IMR-90 (cell line): Measurements from ENCODE around the gene CRTAP. TPM values are rescaled to one million over a fixed set of nuclear protein-coding genes. Genes with fewer than 3 reads are reported as not detected.

Experiments
- ATAC-seq: fragments of 200-7000 bp; cut with Tn5 transposase; 2 replicates; pipeline ENCODE4 v1.9.1; 2020; ENCODE audit warnings: low read depth, mild to moderate bottlenecking, moderate library complexity
- BruUV-seq: library from RNA; stranded (reverse); fragments of 400-500 nt; replicated peaks from 2 replicates; lab custom pipeline; 2021; lab: Mats Ljungman, UMichigan
- CTCF ChIA-PET: fragments of 300-600 bp; formaldehyde crosslinking; extraction: SDS; loops from one replicate; lab custom pipeline; 2021; ENCODE audit warnings: antibody characterized with exemption; lab: Yijun Ruan, JAX
- POLR2A ChIA-PET: fragments of 300-600 bp; sonication (Branson Sonifier 250); formaldehyde crosslinking; loops from one replicate; lab custom pipeline; 2022; ENCODE audit warnings: antibody characterized with exemption; ENCODE audit not compliant: unreplicated experiment; lab: Charles Lee
- DNase-seq: peaks from one replicate; pipeline ENCODE4 v3.0.0; 2013
- H2AFZ ChIP-seq: replicated peaks from 2 replicates; pipeline ENCODE3; 2013; ENCODE audit warnings: low read length, mild to moderate bottlenecking; ENCODE audit not compliant: poor library complexity
- H2AK5ac ChIP-seq: 2 replicates; pipeline ENCODE4 v1.6.1; 2013; ENCODE audit warnings: low read depth, low read length, inconsistent platforms
- H2AK9ac ChIP-seq: replicated peaks from 2 replicates; pipeline ENCODE3; 2013; ENCODE audit warnings: mild to moderate bottlenecking, low read depth, low read length, moderate library complexity; ENCODE audit not compliant: poor library complexity
- H2BK120ac ChIP-seq: 2 replicates; pipeline ENCODE4 v1.6.1; 2013; ENCODE audit warnings: low read depth, low read length, inconsistent platforms
- H2BK15ac ChIP-seq: 3 replicates; pipeline ENCODE4 v1.6.1; 2013; ENCODE audit warnings: low read depth, low read length, inconsistent platforms
- H2BK20ac ChIP-seq: 2 replicates; pipeline ENCODE4 v1.6.1; 2013; ENCODE audit warnings: low read depth, mild to moderate bottlenecking, inconsistent platforms, low read length, moderate library complexity
- H2BK5ac ChIP-seq: 2 replicates; pipeline ENCODE4 v1.6.1; 2013; ENCODE audit warnings: mild to moderate bottlenecking, low read depth, low read length, inconsistent platforms; ENCODE audit not compliant: poor library complexity, severe bottlenecking
- H3K14ac ChIP-seq: replicated peaks from 2 replicates; pipeline ENCODE4 v1.6.1; 2013; ENCODE audit warnings: low read depth, low read length, inconsistent platforms
- H3K18ac ChIP-seq: 2 replicates; pipeline ENCODE4 v1.6.1; 2013; ENCODE audit warnings: low read depth, low read length, control low read depth
- H3K23ac ChIP-seq: 2 replicates; pipeline ENCODE4 v1.6.1; 2013; ENCODE audit warnings: low read depth, low read length, inconsistent platforms
- H3K27ac ChIP-seq: 2 replicates; pipeline ENCODE4 v1.5.1; 2013; ENCODE audit warnings: mild to moderate bottlenecking, control low read depth, low read length; ENCODE audit not compliant: insufficient read depth
- H3K27me3 ChIP-seq: 2 replicates; pipeline ENCODE4 v1.6.1; 2013; ENCODE audit warnings: low read length; ENCODE audit not compliant: control insufficient read depth, insufficient read depth
- H3K36me3 ChIP-seq: 2 replicates; pipeline ENCODE4 v1.6.1; 2013; ENCODE audit warnings: low read length, mixed read lengths; ENCODE audit not compliant: control insufficient read depth, insufficient read depth
- H3K4ac ChIP-seq: 2 replicates; pipeline ENCODE4 v1.6.1; 2013; ENCODE audit warnings: low read depth, low read length, inconsistent platforms
- H3K4me1 ChIP-seq: 2 replicates; pipeline ENCODE4 v1.6.1; 2013; ENCODE audit warnings: low read length, mixed read lengths; ENCODE audit not compliant: control insufficient read depth, insufficient read depth
- H3K4me2 ChIP-seq: 2 replicates; pipeline ENCODE4 v1.6.1; 2013; ENCODE audit warnings: low read depth, mild to moderate bottlenecking, control low read depth, low read length, moderate library complexity
- H3K4me3 ChIP-seq: 2 replicates; pipeline ENCODE4 v1.5.1; 2013; ENCODE audit warnings: low read depth, mild to moderate bottlenecking, control low read depth, low read length, moderate library complexity; ENCODE audit not compliant: insufficient read depth
- H3K56ac ChIP-seq: 2 replicates; pipeline ENCODE4 v1.6.1; 2013; ENCODE audit warnings: low read length, inconsistent platforms; ENCODE audit not compliant: insufficient read depth; ENCODE audit errors: extremely low read depth
- H3K79me1 ChIP-seq, 2 experiments: 2 replicates each; pipeline ENCODE4 v1.6.1; 2013; ENCODE audit warnings: low read length in 2 of 2, inconsistent platforms in 1 of 2, low read depth in 1 of 2
- H3K9ac ChIP-seq: 2 replicates; pipeline ENCODE4 v1.6.1; 2013; ENCODE audit warnings: low read depth, low read length, control low read depth
- H3K9me1 ChIP-seq: 2 replicates; pipeline ENCODE4 v1.6.1; 2013; ENCODE audit warnings: low read length, inconsistent platforms; ENCODE audit not compliant: insufficient read depth
- H3K9me3 ChIP-seq: 2 replicates; pipeline ENCODE4 v1.6.1; 2013; ENCODE audit warnings: low read length; ENCODE audit not compliant: control insufficient read depth, insufficient read depth
- H4K20me1 ChIP-seq: 2 replicates; pipeline ENCODE4 v1.6.1; 2013; ENCODE audit warnings: low read length, inconsistent platforms; ENCODE audit not compliant: insufficient read depth
- H4K5ac ChIP-seq: 2 replicates; pipeline ENCODE4 v1.6.1; 2013; ENCODE audit warnings: mild to moderate bottlenecking, low read depth, low read length, control low read depth
- H4K8ac ChIP-seq, 2 experiments: 2 replicates each; pipeline ENCODE4 v1.6.1; 2013; ENCODE audit warnings: low read depth in 2 of 2, low read length in 2 of 2, control low read depth in 1 of 2, inconsistent platforms in 1 of 2
- H4K91ac ChIP-seq: 2 replicates; pipeline ENCODE4 v1.6.1; 2013; ENCODE audit warnings: low read depth, low read length, inconsistent platforms; ENCODE audit not compliant: insufficient read depth
- CHD1 ChIP-seq: IDR thresholded peaks from 2 replicates; pipeline ENCODE4 v1.6.1; 2012; ENCODE audit warnings: low read depth, low read length, improper control_type of control experiment
- FOS ChIP-seq: fragments of 150-350 bp; IDR thresholded peaks from 2 replicates; pipeline ENCODE4 v1.6.1; 2016; ENCODE audit warnings: low read depth, low read length
- MAZ ChIP-seq: IDR thresholded peaks from 2 replicates; pipeline ENCODE4 v1.6.1; 2012; ENCODE audit warnings: low read depth, mild to moderate bottlenecking, low read length, improper control_type of control experiment, moderate library complexity, borderline replicate concordance
- POLR2A ChIP-seq: IDR thresholded peaks from 2 replicates; pipeline ENCODE4 v1.6.1; 2012; ENCODE audit warnings: mild to moderate bottlenecking, low read depth, low read length
- RAD21 ChIP-seq: IDR thresholded peaks from 2 replicates; pipeline ENCODE4 v1.6.1; 2012; ENCODE audit warnings: low read length, improper control_type of control experiment
- RCOR1 ChIP-seq: IDR thresholded peaks from 2 replicates; pipeline ENCODE4 v1.6.1; 2012; ENCODE audit warnings: mild to moderate bottlenecking, low read length, improper control_type of control experiment; ENCODE audit not compliant: insufficient replicate concordance
- RFX5 ChIP-seq: IDR thresholded peaks from 2 replicates; pipeline ENCODE4 v1.8.0; 2012; ENCODE audit warnings: low read depth, mild to moderate bottlenecking, low read length, moderate library complexity
- SMC3 ChIP-seq: fragments of 150-350 bp; IDR thresholded peaks from 2 replicates; pipeline ENCODE4 v1.6.1; 2016; ENCODE audit warnings: low read depth, mild to moderate bottlenecking, antibody characterized with exemption, low read length, moderate library complexity
- WGBS, 2 experiments: methylation state at CpG; one replicate each; pipeline versions ENCODE4 v1.1.5 to v1.1.7; 2013; ENCODE audit warnings: missing lambda C conversion rate in 2 of 2; ENCODE audit not compliant: insufficient read length in 1 of 2; ENCODE audit errors: extremely low coverage in 2 of 2; 5-methylcytosine and 5-hydroxymethylcytosine counted together
- dilution Hi-C: fragments of 300-500 bp; cut with HindIII; formaldehyde crosslinking; loops from one replicate; pipeline ENCODE4 v1.14.3; 2018; ENCODE audit warnings: low sequenced_read_pairs; ENCODE audit not compliant: unreplicated experiment
- in situ Hi-C: fragments of 300-500 bp; cut with MboI; formaldehyde crosslinking; loops from 3 replicates; pipeline ENCODE4 v1.14.3; 2019; ENCODE audit warnings: low sequenced_read_pairs, inconsistent platforms, mixed read lengths
- intact Hi-C: fragments of 100-400 bp; cut with micrococcal nuclease; formaldehyde crosslinking; loops from 2 replicates; pipeline ENCODE4 v1.10.0; 2022
- polyA plus RNA-seq, 3 experiments: library from polyadenylated mRNA; depleted of rRNA; stranded (reverse); fragments of >200 nt; gene quantifications; 2 replicates each; pipeline ENCODE4 v1.2.3, GENCODE V29; 2012; ENCODE audit warnings: low replicate concordance in 1 of 3
- total RNA-seq: library from RNA; depleted of rRNA; stranded (reverse); fragments of >200 nt; gene quantifications from 2 replicates; pipeline ENCODE4 v1.2.3, GENCODE V29; 2012
- TF ChIP-seq, protein P1 (sequence below): fragments of 150-350 bp; IDR thresholded peaks from 2 replicates; pipeline ENCODE4 v1.6.1; 2017; ENCODE audit warnings: mild to moderate bottlenecking, antibody characterized with exemption, low read length, low read depth
- TF ChIP-seq, protein P2 (sequence below): conservative IDR thresholded peaks from 2 replicates; pipeline ENCODE4 v1.5.1; 2012; ENCODE audit warnings: mild to moderate bottlenecking, low read depth, low read length, improper control_type of control experiment
- TF ChIP-seq, protein P3 (sequence below): fragments of 150-350 bp; IDR thresholded peaks from 2 replicates; pipeline ENCODE4 v1.6.1; 2016; ENCODE audit warnings: low read depth, mild to moderate bottlenecking, low read length, moderate library complexity, borderline replicate concordance

CRTAP gene
- total and polyA plus RNA-seq, 2 of the 4 experiments (the other 2 are of a cell fraction): 108 to 205 TPM

DNA sequence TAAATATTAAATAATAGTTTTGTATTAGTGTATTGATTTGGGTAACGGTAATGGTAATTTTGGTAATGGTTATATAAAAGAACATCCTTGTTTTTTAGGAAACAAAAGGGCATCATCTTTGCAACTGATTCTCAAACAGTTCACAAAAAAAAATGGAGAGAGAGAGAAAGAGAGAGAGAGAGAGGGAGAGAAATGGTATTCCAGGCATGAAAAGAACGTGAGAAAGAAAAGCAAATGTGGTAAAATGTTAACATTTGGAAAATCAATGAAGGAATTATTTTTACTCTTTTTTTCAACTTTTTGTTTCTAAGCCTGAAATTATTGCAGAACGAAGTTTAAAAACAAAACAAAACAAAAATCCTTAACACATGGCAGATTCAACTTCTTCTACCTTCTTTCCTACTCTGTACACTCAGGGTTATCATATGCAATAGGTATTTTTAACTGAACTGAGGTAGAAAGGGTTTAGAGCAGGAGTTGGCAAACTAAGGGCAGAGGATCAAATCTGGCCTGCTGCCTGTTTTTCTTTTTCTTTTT lies 14.6 kb upstream of the CRTAP start (continued):
- TF ChIP-seq, protein P1, sequence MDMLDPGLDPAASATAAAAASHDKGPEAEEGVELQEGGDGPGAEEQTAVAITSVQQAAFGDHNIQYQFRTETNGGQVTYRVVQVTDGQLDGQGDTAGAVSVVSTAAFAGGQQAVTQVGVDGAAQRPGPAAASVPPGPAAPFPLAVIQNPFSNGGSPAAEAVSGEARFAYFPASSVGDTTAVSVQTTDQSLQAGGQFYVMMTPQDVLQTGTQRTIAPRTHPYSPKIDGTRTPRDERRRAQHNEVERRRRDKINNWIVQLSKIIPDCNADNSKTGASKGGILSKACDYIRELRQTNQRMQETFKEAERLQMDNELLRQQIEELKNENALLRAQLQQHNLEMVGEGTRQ: no peak
- no peak for TF ChIP-seq SMC3
- TF ChIP-seq MAZ: no peak
- TF ChIP-seq RCOR1: no peak
- no peak for TF ChIP-seq POLR2A
- TF ChIP-seq RFX5: no peak

DNA sequence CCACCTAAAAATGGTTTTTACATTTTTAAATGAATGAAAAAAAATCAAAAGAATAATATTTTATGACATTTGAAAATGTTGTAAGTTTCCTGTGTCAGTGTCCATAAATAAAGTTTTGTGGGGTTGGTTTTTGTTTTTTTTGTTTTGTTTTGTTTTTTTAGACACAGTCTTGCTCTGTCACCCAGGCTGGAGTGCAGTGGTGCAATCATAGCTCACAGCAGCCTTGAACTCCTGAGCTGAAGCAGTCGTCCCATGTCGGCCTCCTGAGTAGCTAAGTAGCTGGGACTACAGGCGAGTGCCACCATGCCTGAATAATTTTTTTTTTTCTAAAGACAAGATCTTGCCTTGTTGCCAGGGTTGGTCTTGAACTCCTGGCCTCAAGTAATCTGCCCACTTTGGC lies 14.1 kb upstream of the CRTAP start:
- ATAC-seq (no peak), DNase-seq (no peak)
- no CpG with 5 or more reads among the region's 3 CpGs for WGBS, 2 experiments
- TF ChIP-seq CHD1 (no peak), FOS (no peak), SMC3 (no peak), RFX5 (no peak), RAD21 (no peak)
- TF ChIP-seq, protein P2, sequence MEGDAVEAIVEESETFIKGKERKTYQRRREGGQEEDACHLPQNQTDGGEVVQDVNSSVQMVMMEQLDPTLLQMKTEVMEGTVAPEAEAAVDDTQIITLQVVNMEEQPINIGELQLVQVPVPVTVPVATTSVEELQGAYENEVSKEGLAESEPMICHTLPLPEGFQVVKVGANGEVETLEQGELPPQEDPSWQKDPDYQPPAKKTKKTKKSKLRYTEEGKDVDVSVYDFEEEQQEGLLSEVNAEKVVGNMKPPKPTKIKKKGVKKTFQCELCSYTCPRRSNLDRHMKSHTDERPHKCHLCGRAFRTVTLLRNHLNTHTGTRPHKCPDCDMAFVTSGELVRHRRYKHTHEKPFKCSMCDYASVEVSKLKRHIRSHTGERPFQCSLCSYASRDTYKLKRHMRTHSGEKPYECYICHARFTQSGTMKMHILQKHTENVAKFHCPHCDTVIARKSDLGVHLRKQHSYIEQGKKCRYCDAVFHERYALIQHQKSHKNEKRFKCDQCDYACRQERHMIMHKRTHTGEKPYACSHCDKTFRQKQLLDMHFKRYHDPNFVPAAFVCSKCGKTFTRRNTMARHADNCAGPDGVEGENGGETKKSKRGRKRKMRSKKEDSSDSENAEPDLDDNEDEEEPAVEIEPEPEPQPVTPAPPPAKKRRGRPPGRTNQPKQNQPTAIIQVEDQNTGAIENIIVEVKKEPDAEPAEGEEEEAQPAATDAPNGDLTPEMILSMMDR: no peak
- TF ChIP-seq, protein P3, sequence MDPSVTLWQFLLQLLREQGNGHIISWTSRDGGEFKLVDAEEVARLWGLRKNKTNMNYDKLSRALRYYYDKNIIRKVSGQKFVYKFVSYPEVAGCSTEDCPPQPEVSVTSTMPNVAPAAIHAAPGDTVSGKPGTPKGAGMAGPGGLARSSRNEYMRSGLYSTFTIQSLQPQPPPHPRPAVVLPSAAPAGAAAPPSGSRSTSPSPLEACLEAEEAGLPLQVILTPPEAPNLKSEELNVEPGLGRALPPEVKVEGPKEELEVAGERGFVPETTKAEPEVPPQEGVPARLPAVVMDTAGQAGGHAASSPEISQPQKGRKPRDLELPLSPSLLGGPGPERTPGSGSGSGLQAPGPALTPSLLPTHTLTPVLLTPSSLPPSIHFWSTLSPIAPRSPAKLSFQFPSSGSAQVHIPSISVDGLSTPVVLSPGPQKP: no peak
- TF ChIP-seq, protein P1: no peak
- in situ Hi-C loops (no loop called here), dilution Hi-C loops (no loop called here), intact Hi-C loops (no loop called here)
- Histone ChIP-seq H3K56ac (no peak overlapping the region), H2BK5ac (no peak overlapping the region), H4K91ac (no peak overlapping the region), H3K18ac (no peak overlapping the region), H2AFZ (no peak overlapping the region), H2AK9ac (no peak overlapping the region), H2AK5ac (no peak overlapping the region), H3K27ac (no peak overlapping the region), H3K27me3 (no peaks in the 10 kb centered on the region), H3K14ac (no peak overlapping the region), H3K79me1 (peaks cover 9 to 15% of the 10 kb centered on the region in 2 experiments; a peak in 3 of 4 replicates), H3K4me3 (no peak overlapping the region), H2BK20ac (no peak overlapping the region), H3K4me1 (peaks cover 3% of the 10 kb centered on the region; the same call in 1 of the 2 replicates), H3K36me3 (no peaks in the 10 kb centered on the region), H2BK15ac (no peak overlapping the region), H4K20me1 (peaks cover 4% of the 10 kb centered on the region; the same call in 1 of the 2 replicates), H3K23ac (no peak overlapping the region), H3K9me1 (peaks cover 5% of the 10 kb centered on the region), H4K8ac (no peak overlapping the region), H4K5ac (no peak overlapping the region), H3K4me2 (no peak overlapping the region), H3K9me3 (no peaks in the 10 kb centered on the region), H3K9ac (no peak overlapping the region), H2BK120ac (no peak overlapping the region), H3K4ac (no peak overlapping the region)
- ChIA-PET POLR2A (no interaction called here), CTCF (no interaction called here)
- no TSS peak for BruUV-seq
